ENCODE results near the gene SPTBN1. TPM values are rescaled to one million over a fixed set of nuclear protein-coding genes. Genes with fewer than 3 reads are reported as not detected.
A peak's percentile ranks its signal among the peaks of the same experiment; 100 is the strongest.

Gene SPTBN1
- total RNA-seq, 2 donors from 2014 or later: 415 to 524 TPM

DNA sequence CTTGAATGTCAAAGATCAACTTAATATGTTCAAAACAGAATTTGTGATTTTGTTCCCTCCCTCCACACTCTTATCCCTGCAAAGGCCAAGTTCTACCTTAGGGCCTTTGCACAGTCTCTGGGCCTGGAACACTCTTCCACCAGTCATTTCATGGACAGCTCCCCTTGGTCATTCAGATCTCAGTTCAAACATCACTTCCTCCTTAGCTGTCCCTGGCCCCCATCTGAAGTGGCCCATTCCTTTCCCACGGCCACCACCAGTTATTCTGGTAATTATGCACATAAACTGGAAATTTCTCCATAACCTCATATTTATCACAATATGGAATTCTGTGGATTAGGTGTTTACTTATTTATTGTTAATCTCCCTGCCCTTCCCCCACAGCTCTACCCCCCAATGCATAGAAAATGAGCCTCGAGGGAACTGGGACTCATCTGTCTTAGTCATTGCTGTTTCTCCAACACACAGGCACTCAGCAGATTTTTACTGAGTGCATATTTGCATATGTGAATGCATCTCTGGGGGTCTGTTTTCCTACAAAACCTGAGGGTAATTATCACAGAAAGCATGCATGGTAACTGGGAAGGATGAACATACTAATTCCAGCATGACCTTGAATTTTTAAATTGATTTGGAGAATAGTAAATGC is 35.5 kb upstream of the SPTBN1 start:
- no peak for ATAC-seq (ENCODE audit: insufficient number of reproducible peaks, low FRiP score, low read depth)
- H3K36me3 ChIP-seq: no peaks in the 10 kb centered on the region
- no peak overlapping the region for H3K27ac ChIP-seq
- H3K27me3 ChIP-seq (replicated peaks; ENCODE audit: insufficient read depth): no peaks in the 10 kb centered on the region
- no peak for DNase-seq (ENCODE audit: low spot score)
- TF ChIP-seq, protein P1, sequence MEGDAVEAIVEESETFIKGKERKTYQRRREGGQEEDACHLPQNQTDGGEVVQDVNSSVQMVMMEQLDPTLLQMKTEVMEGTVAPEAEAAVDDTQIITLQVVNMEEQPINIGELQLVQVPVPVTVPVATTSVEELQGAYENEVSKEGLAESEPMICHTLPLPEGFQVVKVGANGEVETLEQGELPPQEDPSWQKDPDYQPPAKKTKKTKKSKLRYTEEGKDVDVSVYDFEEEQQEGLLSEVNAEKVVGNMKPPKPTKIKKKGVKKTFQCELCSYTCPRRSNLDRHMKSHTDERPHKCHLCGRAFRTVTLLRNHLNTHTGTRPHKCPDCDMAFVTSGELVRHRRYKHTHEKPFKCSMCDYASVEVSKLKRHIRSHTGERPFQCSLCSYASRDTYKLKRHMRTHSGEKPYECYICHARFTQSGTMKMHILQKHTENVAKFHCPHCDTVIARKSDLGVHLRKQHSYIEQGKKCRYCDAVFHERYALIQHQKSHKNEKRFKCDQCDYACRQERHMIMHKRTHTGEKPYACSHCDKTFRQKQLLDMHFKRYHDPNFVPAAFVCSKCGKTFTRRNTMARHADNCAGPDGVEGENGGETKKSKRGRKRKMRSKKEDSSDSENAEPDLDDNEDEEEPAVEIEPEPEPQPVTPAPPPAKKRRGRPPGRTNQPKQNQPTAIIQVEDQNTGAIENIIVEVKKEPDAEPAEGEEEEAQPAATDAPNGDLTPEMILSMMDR (IDR thresholded peaks at IDR 0.05): no peak
- no peaks in the 10 kb centered on the region for H3K9me3 ChIP-seq
- H3K4me1 ChIP-seq (ENCODE audit: control insufficient read depth in 1 of 2, low read depth in 2 of 2): no peaks in the 10 kb centered on the region
- no peak overlapping the region for H3K4me3 ChIP-seq

DNA sequence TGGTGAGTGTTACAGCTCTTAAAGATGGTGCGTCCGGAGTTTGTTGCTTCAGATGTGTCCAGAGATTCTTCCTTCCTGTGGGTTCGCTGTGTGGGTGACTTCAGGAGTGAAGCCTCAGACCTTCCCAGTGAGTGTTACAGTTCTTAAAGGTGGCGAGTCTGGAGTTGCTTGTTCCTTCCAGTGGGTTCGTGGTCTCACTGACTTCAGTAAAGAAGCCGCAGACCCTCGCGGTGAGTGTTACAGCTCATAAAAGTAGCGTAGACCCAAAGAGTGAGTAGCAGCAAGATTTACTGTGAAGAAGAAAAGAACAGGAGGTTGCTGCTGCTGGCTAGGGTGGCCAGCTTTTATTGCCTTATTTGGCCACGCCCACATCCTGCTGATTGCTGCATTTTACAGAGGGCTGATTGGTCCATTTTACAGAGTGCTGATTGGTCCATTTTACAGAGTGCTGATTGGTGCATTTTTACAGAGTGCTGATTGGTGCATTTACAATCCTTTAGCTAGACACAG is 34.0 kb upstream of the SPTBN1 start:
- Histone ChIP-seq H3K27ac (no peak overlapping the region), H3K4me3 (no peak overlapping the region), H3K4me1 (ENCODE audit: control insufficient read depth in 1 of 2, low read depth in 2 of 2) (no peaks in the 10 kb centered on the region), H3K36me3 (no peaks in the 10 kb centered on the region), H3K27me3 (replicated peaks; ENCODE audit: insufficient read depth) (no peaks in the 10 kb centered on the region), H3K9me3 (no peaks in the 10 kb centered on the region)
- TF ChIP-seq, protein P1 (IDR thresholded peaks at IDR 0.05): no peak
- DNase-seq (ENCODE audit: low spot score) (no peak), ATAC-seq (ENCODE audit: insufficient number of reproducible peaks, low FRiP score, low read depth) (no peak)

DNA sequence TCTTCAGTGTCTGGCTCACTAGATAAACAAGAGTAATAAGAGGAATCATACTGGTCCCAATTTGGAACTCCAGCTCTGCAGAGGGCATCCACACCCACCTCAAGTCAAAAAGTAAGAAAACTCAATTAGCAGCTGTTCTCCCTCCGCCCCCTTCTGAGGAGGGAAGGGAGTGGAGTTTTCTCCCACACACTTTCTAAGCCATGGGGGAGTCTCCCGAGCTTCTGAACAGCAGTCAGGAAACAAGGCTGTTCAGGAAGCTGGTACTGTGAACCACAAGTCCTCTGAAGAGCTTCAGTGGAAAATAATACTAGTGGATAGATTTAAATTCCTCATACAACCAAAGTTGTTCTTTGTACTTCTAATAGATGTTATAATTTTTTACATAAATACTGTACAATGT is 32.9 kb upstream of the SPTBN1 start:
- Histone ChIP-seq H3K36me3 (no peaks in the 10 kb centered on the region), H3K4me3 (no peak overlapping the region), H3K27ac (no peak overlapping the region), H3K27me3 (replicated peaks; ENCODE audit: insufficient read depth) (no peaks in the 10 kb centered on the region), H3K4me1 (ENCODE audit: control insufficient read depth in 1 of 2, low read depth in 2 of 2) (peaks cover 0 to 5% of the 10 kb centered on the region in 2 donors), H3K9me3 (no peaks in the 10 kb centered on the region)
- ATAC-seq (ENCODE audit: insufficient number of reproducible peaks, low FRiP score, low read depth) (no peak), DNase-seq (ENCODE audit: low spot score) (no peak)
- TF ChIP-seq, protein P1 (IDR thresholded peaks at IDR 0.05): no peak

DNA sequence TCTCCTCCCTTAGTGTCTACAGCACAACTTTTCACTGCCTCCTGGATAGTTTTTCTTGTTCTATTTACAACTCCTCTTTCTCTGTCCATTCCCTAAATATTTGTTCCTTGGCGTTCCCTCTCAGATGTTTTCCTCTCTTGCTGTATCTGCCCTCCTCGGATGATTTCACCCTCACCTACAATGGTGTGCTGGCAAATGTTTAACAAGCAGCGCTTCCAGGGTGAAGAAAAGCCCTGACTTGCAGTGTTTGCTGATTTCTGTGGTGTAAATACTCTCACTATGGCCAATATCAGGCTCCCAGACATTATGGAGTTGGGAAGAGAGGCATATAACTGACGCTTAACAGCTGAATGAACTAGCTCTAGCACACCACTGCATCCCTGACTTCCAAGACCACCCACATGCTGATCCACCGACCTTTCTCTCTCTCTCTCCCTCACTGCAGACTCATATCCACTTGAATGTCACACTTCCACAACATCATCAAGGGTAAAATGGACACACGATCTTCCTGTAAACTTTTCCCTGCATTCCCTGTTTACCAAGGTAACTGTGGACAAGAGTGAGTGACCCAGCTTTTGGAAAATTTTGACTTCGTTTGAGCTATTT is 31.5 kb upstream of the SPTBN1 start:
- Histone ChIP-seq H3K27ac (no peak overlapping the region), H3K4me1 (ENCODE audit: control insufficient read depth in 1 of 2, low read depth in 2 of 2) (peaks cover 10 to 19% of the 10 kb centered on the region in 2 donors), H3K4me3 (no peak overlapping the region), H3K27me3 (replicated peaks; ENCODE audit: insufficient read depth) (no peaks in the 10 kb centered on the region), H3K36me3 (no peaks in the 10 kb centered on the region), H3K9me3 (no peaks in the 10 kb centered on the region)
- TF ChIP-seq, protein P1 (IDR thresholded peaks at IDR 0.05): no peak
- ATAC-seq (ENCODE audit: insufficient number of reproducible peaks, low FRiP score, low read depth) (no peak), DNase-seq (ENCODE audit: low spot score) (no peak)

DNA sequence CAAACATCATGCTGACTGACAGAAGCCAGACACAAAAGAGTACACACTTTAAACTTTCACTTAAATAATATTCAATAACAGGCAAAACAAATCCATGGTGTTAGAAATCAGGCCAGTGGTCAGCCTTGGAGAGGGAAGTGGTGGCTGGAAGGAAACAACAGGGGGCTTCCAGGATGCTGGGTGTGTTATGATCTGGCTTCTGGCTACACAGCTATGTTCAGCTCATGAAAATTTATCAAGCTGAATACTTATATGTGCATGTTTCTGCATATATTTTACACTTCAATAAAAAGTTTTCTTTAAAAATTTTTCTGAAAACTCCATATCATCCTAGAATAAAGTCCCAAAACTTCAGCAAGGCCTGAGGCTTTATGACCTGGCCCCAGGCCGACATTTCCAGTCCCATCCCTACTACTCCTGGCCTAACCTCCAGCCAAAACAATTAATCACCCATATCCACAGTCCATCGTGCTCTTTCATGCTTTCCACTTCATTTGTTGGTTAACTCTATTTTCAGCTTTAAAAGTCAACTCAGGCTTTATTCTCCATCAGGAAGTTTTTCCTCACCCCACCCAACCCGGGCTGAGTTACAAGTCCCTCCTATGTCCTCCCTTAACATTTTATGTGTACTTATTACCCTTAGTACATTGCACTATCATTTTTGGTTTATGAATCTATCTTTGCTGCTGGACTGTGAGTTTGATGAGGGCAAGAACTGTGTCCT is 27.9 kb upstream of the SPTBN1 start:
- ATAC-seq (ENCODE audit: insufficient number of reproducible peaks, low FRiP score, low read depth) (no peak), DNase-seq (ENCODE audit: low spot score) (no peak)
- no peaks in the 10 kb centered on the region for H3K36me3 ChIP-seq
- no peaks in the 10 kb centered on the region for H3K9me3 ChIP-seq
- no peak overlapping the region for H3K4me3 ChIP-seq
- H3K27ac ChIP-seq: peak overlapping the region; percentile 4 to 36
- TF ChIP-seq, protein P1 (IDR thresholded peaks at IDR 0.05): no peak
- H3K27me3 ChIP-seq (replicated peaks; ENCODE audit: insufficient read depth): no peaks in the 10 kb centered on the region
- H3K4me1 ChIP-seq (ENCODE audit: control insufficient read depth in 1 of 2, low read depth in 2 of 2): peaks cover 10 to 44% of the 10 kb centered on the region in 2 donors
